Hypothalamus (tissue), 51 donors: Measurements from ENCODE around the gene MAML3.
"Not testable (repeated sequence)": the region's sequence is repeated elsewhere in the genome, so short reads cannot be mapped to it uniquely, and the experiment has no call there.

ENCODE experiments used
- DNase-seq, 51 donors: peaks; one replicate each; lab custom pipeline; 2025; lab: John Stamatoyannopoulos, UW

Gene MAML3

DNA sequence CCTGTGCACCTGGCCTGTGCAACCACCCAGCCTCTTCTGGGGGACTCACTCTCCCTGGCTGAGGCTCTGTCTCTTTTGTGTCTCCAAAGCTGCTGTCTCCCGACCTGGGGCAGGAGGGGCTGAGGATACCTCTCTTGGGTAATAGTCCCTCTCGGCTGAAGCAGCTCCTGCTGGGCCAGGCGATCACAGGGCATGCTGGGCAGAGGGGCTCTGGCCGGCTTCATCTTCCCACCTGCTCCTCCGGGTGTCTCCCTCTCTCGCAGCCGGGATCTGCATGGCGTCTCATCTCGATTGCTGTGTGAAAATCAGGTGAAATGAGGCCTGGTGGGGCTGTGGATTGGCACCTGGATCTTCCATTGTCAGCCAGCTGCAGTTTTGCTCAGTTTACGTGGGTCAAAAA, 435.2 kb downstream of the MAML3 start:
- no peak for DNase-seq

DNA sequence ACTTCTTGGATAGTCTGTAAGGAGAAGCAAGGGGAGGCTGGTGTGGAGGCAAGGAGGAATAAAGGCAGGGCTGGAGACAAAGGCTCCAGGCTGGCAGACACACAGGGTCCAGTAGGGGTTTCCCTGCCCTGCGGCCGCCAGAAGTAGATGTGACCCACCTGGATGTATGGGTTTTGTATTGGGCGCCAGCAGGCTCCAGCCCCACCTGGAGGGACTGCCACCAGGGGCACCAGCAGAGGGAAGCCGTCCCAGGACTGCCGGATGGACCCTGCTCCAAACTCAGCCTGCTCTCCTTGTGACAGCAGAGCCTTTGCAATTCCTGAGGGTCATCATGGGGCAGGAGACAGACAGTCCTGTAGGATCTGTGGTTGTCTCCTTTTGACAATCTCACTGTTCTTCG, 435.6 kb downstream of the MAML3 start:
- DNase-seq = no peak

DNA sequence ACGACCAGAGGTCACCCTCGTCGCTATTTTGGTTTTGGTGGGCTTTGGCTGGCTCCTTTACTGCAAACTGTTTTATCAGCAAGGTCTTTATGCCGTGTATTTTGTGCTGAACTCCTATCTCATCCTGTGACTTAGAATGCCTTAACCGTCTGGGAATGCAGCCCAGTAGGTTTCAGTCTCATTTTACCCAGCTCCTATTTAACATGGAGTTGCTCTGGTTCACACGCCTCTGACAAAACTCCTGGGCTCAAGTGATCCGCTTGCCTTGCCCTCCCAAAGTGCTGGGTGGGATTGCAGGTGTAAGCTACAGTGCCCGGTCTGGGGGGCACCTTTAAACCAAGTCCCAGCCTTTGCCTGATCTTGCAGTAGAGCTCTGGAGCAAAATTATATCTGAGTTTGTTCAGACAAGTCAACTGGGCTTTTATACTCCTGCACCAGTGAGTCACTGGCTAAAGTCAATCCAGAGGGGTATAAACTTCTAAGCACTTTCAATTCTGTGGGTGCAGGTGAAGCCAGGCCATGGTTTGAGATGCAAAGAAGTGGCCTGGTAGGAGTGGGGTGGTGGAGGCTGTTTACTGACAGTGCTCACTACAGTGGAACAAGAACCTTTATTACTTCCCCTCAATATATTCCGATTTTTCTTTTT, 438.1 kb downstream of the MAML3 start:
- DNase-seq = no peak

DNA sequence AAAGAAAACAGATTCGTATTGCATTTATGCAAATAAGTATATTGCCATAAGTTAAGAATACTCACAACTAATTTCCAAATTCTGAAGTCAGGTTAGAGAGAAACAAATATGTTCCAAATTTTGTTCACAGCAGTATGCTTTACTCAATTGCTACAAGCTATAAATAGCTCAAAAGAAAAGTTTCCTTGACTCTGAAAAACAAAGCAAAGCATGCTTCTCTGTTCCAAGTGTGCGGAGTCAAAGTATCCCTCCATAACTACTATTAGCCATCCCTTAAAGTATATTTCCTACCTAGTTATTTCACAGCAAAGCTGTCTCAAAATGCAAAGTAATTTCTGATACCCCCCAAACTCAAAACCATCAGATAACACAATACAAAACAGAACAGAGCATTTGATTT, 441.1 kb downstream of the MAML3 start:
- no peak for DNase-seq

DNA sequence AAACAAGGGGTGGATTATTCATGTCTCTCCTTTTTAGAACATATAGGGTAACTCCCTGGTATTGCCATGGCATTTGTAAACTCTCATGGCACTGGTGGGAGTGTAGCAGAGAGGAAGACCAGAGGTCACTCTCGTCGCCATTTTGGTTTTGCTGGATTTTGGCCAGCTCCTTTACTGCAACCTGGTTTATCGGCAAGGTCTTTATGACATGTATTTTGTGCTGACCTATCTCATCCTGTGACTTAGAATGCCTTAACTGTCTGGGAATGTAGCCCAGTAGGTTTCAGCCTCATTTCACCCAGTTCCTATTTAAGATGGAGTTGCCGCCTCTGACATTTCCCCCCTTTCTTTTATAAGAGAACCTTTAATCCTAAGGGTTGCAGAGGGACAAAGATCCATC, 442.5 kb downstream of the MAML3 start:
- no peak for DNase-seq

DNA sequence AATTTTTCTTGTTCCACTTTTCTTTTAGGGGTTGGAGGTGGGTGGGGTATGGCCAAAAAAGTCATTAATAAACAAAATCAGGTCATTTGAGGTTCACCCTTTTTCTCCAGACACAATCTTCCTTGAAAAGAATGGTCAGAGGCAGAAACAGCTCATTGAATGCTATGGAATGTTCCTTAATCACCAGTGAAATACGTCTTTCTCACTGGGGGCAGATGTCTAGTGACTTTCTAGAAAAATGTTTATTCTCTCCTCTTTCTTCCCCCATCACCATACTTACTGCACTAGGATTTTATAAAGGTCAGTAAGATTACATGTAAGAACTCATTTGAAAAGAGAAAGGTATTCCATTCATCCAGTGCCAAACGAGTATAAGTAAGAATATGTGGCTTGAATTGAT, 443.9 kb downstream of the MAML3 start:
- DNase-seq = no peak

DNA sequence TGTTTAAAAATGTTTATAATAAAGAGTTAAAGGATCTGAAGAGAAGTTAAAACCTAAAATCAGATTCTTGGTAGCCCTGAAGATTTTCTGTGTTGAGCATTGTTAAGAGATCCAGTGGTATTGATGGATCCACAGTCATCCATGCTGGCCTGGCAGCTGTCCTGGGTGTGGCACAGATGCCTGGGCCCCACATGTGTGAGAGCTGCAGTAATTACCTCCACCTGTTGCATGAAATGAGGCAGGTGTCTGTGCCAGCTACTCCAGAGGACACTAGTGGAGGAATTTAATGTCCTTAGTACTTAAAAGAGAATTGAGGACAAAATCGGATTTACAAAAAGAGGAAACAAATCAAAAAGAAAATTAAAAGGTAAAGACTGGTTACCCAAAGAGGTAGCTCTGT, 444.3 kb downstream of the MAML3 start:
- no peak for DNase-seq

DNA sequence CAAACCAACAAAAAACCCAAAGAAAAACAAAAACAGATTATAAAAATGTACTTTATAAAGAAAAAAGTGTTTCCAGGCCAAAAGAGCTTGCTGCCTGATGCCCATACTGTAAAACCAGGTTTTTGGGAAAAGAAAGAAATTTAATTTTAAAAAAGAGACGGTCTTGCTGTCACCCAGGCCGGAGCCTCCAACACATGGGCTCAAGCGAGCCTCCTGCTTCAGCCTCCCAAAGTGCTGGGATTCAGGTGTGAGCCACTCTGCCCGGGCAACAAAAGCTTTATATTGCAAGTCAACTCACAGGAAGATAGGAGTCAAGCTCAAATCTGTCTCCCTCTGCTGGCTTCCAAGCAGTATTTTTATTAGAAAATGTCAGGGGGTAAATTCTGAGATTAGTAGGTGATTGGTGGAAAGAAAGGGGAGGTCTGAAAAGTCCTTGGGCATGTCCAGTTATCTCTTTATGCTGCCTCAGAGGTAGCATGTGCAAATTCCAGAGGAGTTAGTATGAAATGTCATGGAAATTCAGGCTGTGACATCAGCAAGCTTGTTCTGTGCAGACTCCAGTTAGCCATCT, 449.0 kb downstream of the MAML3 start:
- no peak for DNase-seq

DNA sequence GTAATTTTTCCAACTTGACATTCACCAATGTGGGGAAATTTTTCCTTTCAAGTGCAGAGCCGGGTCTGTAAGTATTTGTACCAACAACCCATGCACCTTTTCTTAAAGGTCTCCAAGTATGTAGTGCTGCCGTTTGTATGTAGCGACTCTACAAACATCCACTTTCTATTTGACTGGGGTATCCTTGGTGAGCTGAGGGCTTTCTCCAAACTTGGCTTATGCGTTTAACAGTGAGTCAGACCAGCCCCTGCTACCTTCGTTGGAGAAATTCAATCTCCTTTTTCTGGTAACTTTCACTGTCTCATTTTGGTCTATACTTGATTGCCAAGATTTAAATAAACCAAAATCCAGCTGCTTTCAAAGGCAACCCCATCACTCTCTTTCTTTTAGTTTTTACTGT, 453.4 kb downstream of the MAML3 start:
- no peak for DNase-seq

DNA sequence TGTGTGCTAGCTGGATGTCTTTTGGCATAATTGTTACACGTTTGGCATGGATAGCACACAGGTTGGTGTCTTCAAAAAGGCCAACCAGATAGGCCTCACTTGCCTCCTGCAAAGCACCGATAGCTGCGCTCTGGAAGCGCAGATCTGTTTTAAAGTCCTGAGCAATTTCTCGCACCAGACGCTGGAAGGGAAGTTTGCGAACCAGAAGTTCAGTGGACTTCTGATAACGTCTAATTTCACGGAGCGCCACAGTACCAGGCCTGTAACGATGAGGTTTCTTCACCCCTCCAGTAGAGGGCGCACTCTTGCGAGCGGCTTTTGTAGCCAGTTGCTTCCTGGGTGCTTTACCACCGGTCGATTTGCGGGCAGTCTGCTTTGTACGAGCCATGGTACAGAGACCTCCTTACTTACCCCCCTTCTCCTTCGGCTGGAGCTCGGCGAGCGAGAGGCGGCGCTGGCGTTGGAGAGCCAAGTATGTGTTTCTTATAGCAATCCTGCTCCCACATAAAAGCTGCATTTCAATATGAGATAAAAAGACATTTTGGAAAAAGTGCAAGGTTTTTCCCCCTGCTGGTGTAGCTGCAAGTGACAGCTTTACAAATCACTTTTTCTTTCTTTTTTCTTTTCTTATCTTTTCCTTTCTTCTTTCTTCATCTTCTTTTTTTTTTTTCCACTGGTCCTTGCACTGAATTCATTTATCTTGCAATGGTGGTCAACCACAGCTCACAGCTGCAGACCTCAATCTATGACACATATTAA, 455.6 kb downstream of the MAML3 start:
- DNase-seq = not testable (repeated sequence)

DNA sequence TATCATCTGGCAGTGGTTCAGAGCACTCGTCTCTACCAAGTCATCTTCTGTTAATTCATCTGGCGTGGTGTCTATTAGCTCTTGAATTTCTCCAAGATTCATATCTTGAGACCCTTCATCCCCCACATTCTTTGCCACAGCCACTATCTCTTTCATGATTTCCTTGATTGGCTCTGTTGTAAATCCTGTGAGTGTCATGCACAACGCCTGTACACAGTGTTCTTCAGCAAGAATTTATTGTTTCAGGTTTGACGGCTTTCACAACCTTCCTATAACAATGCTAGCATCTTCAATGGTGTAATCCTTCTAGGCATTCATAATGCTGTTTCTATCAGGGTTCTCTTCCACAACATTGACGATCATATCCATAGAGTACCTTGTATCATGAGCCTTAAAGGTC, 457.5 kb downstream of the MAML3 start:
- DNase-seq = no peak

DNA sequence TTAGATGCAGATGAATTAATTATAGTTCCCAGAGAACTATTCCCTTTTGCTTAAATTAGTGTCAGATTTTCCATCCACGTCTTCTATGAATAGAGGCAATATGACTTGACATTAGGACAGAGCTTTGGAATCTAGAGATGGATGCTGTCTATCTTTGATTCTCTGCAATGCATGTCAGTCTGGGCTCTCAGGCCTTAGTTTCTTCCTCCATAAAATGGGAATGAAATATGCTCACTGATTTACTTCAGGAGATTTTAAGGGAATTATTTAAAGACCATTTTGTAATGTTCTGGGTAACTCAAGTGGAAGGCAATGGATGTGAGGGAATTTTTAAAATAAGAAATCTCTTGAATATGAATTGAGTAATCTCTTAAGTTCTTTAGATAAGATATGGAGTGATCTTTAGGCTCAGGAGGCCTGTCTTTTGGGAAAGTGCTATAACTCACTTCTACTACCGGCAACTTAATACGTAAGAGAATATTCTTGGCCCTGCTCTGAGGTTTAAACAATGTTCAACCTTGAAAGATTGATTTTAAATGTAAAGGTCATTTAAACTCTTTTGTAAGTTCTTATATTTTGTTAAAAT, 459.4 kb downstream of the MAML3 start:
- no peak for DNase-seq

DNA sequence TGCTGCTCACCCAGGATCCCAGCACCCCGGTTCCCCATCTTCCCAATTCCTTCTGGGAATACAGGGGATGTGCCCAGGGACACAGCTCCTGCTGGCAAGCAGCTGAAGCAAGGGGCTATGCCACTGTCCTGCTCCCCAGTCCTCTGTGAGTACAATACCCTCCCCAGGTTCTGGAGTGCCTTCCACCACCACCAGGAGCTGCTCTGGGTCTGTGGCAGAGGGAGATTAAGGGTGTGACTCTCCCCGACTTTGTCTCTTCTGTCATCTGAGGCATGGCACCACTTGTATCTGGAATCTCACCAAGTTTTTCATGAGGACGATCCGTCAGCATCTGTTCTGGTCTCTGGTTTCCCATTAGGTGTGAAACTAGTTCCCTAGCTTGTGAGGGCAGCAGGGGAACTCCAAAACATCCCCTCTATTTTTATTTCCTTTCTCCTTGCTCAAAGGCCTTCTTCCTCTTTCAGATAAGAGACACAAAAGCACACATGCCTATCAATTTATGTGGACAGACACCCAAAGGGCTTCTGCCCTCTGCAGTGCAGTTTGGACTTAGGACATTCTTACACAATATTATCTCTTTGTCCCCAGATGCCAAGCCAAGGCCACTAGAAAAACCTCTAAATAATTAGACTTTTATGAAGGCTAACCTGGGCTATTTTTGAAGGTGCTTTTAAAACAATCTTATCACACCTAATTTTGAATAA, 461.5 kb downstream of the MAML3 start:
- no peak for DNase-seq

DNA sequence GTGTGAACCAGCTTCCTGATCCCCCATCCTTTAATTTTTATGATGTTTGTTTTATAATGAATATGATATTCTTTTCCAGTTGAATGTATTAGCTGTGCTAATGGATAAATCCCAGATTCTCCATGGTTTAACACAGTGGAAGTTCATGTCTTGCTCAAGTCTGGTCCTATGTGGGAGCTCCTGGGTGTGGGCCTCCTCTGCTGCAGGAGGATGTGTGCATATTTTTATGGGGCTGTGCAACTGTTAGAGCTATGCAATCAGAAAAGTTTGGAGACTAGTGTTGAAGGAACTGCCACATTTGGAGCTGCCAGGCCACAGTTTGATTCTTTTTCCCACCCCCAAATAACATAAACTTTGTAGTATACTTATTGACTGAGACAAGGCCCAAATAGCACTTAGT, 463.6 kb downstream of the MAML3 start:
- DNase-seq = no peak

DNA sequence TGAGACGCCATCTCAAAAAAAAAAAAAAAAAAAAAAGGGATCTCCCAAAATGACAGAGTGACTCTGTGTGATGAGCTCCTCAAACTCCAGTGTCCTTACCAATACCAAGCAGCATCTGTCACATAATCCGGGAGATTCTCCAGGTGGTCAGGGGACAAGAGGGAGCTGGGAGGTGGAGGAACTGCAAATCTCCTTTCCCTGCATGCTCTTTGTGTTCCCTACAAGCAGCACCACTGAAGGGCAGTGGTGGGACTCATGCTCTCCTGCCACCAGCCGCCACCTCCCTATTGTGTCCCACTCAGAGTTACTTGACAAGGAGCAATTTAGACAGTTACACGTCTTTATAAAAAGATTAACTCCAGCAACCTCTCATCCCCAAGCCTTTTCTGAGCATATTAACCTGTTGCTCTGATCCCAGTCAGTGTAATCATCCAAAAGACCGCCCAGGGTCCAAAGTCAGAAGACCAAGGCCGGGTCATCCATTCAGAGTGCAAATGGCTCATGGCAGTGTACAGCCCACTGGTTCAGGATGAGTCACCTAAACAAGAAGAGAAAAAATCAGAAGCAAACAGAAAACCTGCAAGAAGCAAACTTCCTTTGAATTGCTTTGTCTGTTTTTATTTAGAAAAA, 464.8 kb downstream of the MAML3 start:
- DNase-seq = no peak

DNA sequence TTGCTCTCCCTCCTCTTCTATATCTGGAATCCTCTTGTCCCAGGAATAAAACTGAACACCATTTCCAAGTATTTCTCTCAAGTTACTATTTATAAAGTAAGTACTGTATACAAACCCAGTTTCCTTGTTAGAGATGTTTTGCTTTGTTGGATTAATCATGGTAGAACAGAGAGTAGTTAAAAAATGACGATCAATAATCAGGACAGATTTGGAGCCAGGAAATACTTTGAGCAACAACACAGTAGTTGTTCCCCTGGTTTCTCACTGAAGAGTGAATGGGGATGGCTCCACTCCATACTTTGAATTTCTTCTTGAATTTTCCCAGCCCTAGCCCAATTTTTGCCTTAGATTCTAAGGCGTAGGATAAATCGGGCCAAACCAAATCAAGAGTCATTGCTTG, 467.0 kb downstream of the MAML3 start:
- DNase-seq = no peak

DNA sequence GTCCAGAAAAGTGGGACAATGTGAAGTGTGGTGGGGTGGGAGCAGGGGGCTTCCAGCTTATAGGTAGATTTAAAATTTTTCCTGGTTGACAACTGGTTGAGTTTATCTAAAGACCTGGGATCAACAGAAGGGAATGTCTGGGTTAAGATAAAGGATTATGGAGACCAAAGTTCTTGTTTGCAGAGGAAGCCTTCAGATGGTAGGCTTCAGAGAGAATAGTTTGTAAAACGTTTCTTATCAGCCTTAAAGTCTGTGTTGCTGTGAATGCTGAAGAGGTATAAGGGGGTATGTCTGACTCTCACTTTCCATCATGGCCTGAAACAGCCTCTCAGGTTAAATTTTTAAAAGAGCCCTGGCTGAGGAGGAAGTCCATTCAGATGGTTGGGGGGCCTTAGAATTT, 467.9 kb downstream of the MAML3 start:
- DNase-seq = no peak

DNA sequence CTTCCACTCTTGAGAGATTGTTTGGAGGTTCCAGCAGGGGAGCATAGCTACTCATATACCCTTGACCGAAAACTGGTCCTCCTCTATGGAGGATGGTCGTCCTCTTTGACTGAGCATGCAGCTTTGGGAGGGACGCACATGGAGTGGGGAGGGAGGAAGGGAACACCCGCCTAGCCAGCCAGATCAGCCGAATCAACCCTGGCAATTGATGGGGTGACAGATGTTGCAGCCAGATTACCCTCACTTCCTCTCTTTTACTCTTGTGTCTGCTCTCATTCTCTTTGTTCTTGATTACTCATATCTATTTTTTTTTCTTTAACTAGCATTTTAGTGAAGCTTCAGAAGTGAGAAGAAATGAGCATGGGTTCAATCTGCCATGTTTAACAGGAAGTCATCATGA, 468.8 kb downstream of the MAML3 start:
- DNase-seq = no peak

DNA sequence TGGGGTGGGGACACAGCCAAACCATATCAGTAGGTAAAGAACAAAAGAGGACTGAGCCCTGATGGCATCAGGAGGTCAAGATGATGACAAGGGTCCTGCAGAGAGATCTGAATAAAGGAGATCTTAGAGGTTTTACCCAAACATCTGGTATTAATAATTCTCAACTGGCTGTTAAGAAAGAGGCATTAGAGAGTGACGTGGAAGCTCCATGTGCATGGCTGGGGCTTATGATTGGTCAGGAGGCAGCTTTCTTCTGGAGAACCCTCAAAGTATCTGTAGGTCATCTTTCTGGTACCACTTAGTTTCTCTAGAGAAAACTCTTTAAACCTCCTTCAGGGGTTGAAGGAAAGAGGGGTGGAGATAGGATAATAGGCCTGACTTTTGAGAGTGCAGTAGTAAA, 469.6 kb downstream of the MAML3 start:
- DNase-seq = no peak

DNA sequence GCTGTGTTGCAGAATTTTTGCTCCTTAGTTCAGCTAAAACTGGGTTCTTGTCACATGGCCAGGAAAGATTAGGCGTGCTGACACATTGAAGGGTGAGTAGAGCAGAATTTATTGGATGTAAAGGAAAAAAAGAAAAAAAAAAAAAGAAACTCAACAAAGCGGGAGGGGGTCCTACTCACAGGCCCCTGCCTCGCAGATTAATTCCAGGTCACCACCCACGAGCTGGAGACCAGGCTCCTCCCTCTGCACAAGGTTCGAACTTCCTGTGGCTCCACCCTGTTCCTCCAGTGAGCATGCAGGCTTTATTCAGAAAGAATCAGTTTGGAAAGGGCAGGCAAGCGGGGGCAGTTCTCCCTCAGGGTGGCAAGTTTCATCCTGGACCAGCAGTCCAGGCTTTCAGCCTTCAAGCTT, 471.2 kb downstream of the MAML3 start:
- no peak for DNase-seq

DNA sequence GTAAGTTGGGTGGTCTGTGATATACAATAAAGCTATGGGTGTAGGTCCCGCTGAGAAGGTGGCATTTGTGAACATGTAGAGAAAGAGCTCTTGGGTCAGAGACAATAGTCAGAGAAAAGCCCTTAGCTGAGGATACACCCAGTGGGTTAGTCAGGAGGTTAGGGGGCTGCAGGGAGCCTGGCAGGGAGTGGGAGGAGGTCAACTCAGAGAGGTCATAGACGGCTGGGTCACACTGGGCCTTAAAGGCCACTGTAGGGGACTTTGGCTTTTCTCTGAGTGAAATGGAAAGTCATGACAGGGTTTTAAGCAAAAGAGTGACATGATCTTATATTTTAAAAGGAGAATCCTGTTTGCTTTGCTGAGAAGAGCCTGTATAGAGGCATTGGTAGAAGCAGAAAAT, 471.7 kb downstream of the MAML3 start:
- DNase-seq = no peak
